ENCODE results near the gene VEZF1. TPM values are rescaled to one million over a fixed set of nuclear protein-coding genes. Genes with fewer than 3 reads are reported as not detected.

VEZF1 gene
- total and polyA plus RNA-seq, 2 of the 4 experiments (the other 2 are of a cell fraction) = 21.1 to 42.1 TPM

DNA sequence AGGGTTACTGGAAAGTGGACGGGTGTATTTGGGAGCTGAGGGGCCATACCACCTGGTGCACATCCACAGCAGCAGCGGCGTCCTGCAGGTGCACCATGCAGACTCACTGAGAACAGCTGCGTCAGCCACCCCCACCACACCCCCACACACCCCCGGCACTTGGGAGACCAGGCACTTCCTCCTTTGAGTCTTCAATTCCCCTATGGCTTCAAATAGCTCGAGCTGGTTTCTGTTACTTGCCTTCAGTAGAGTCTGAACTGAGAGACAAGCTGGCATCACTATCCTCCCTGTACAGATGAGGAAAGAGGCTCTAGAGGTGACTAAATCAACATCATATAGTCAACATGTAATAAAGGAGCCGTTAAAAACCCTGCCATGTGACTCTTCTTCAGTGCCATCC, 48.3 kb downstream of the VEZF1 start:
- Histone ChIP-seq H2AFZ (replicated peaks; ENCODE audit: low read length, poor library complexity) (no peak overlapping the region), H4K91ac (ENCODE audit: insufficient read depth, low read depth, low read length) (no peak overlapping the region), H4K8ac (ENCODE audit: low read depth in 2 of 2, low read length in 2 of 2) (no peak overlapping the region; a peak in 1 of 4 replicates), H3K4me3 (ENCODE audit: insufficient read depth, low read depth, low read length) (no peak overlapping the region), H4K20me1 (ENCODE audit: insufficient read depth, low read length) (peaks cover 41% of the 10 kb centered on the region), H4K5ac (ENCODE audit: low read depth, low read length) (no peak overlapping the region), H3K27me3 (ENCODE audit: control insufficient read depth, insufficient read depth, low read length) (no peaks in the 10 kb centered on the region), H3K79me1 (ENCODE audit: low read depth in 1 of 2, low read length in 2 of 2) (peaks cover 49 to 82% of the 10 kb centered on the region in 2 experiments), H3K27ac (ENCODE audit: insufficient read depth, low read length) (no peak overlapping the region), H2BK15ac (ENCODE audit: low read depth, low read length) (no peak overlapping the region), H3K9me1 (ENCODE audit: insufficient read depth, low read length) (peaks cover 36% of the 10 kb centered on the region), H2BK5ac (ENCODE audit: low read depth, low read length, poor library complexity, severe bottlenecking) (no peak overlapping the region), H3K18ac (ENCODE audit: low read depth, low read length) (no peak overlapping the region), H3K36me3 (ENCODE audit: control insufficient read depth, insufficient read depth, low read length) (no peaks in the 10 kb centered on the region), H3K4me2 (ENCODE audit: low read depth, low read length) (no peak overlapping the region), H2BK20ac (ENCODE audit: low read depth, low read length) (no peak overlapping the region), H3K23ac (ENCODE audit: low read depth, low read length) (no peak overlapping the region), H2AK5ac (ENCODE audit: low read depth, low read length) (peak overlapping the region; percentile 38), H3K4ac (ENCODE audit: low read depth, low read length) (no peak overlapping the region), H3K14ac (replicated peaks; ENCODE audit: low read depth, low read length) (no peak overlapping the region), H2BK120ac (ENCODE audit: low read depth, low read length) (no peak overlapping the region), H3K9ac (ENCODE audit: low read depth, low read length) (no peak overlapping the region), H3K9me3 (ENCODE audit: control insufficient read depth, insufficient read depth, low read length) (no peaks in the 10 kb centered on the region), H2AK9ac (replicated peaks; ENCODE audit: low read depth, low read length, poor library complexity) (no peak overlapping the region), H3K4me1 (ENCODE audit: control insufficient read depth, insufficient read depth, low read length) (peaks cover 29% of the 10 kb centered on the region), H3K56ac (ENCODE audit: extremely low read depth, insufficient read depth, low read length) (no peak overlapping the region)
- no TSS peak for BruUV-seq (replicated peaks)
- ChIA-PET CTCF (interaction anchor here (1.1 kb wide), 1 partner anchor 9 kb away, joined by 3 read pairs; no protein-coding TSS in a partner anchor), POLR2A (ENCODE audit: unreplicated experiment) (no interaction called here)
- in situ Hi-C loops (cut with MboI; ENCODE audit: low sequenced_read_pairs) = no loop called here
- intact Hi-C loops (cut with micrococcal nuclease) = no loop called here
- 70% methylated on average over 2 of the region's 7 CpGs; no CpG with 5 or more reads in 1 of the 2 experiments for WGBS, 2 experiments (ENCODE audit: extremely low coverage in 2 of 2, insufficient read length in 1 of 2)
- DNase-seq (no peak), ATAC-seq (ENCODE audit: low read depth) (no peak)
- dilution Hi-C loops (cut with HindIII; ENCODE audit: low sequenced_read_pairs, unreplicated experiment) = no loop called here
- no peak for TF ChIP-seq POLR2A (IDR thresholded peaks at IDR 0.05; ENCODE audit: low read depth, low read length)
- no peak for TF ChIP-seq RCOR1 (IDR thresholded peaks at IDR 0.05; ENCODE audit: insufficient replicate concordance, low read length)
- TF ChIP-seq RFX5 (IDR thresholded peaks at IDR 0.05; ENCODE audit: low read depth, low read length) = no peak
- no peak for TF ChIP-seq NFE2L2 (IDR thresholded peaks at IDR 0.05; ENCODE audit: low read depth, low read length)
- TF ChIP-seq USF2 (IDR thresholded peaks at IDR 0.05; ENCODE audit: low read depth, low read length) = no peak
- no peak for TF ChIP-seq FOS (IDR thresholded peaks at IDR 0.05; ENCODE audit: low read depth, low read length)
- no peak for TF ChIP-seq CEBPB (IDR thresholded peaks at IDR 0.05; ENCODE audit: low read depth, low read length)
